ENCODE results near the gene NHLRC4. TPM values are rescaled to one million over a fixed set of nuclear protein-coding genes. Genes with fewer than 3 reads are reported as not detected.

NHLRC4 gene
- total and polyA plus RNA-seq, 2 of the 13 experiments (the other 11 are each of a cell fraction or from before 2014, with no cell fraction given), result 0.40 to 0.59 TPM

DNA sequence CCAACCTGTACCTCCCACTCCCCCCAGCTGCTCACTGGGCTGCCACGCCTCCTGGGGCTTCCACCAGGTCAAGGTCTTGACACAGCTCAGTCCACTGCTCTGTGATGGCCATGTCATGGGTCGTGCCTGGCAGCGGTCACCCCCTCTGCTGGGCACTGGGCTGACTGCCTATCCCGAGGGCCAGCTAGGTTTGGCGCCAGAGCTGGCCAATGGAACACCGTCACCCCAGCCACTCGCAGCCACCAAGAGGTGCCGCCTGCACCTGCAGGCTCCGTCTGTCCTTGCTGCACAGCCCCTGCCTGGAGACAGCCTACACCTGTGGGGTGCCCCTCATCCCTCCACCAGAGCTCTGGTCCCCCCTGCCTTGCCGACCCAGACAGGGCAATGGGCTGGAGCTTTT lies 18.5 kb downstream of the NHLRC4 start (continued):
- TF ChIP-seq, protein P1, sequence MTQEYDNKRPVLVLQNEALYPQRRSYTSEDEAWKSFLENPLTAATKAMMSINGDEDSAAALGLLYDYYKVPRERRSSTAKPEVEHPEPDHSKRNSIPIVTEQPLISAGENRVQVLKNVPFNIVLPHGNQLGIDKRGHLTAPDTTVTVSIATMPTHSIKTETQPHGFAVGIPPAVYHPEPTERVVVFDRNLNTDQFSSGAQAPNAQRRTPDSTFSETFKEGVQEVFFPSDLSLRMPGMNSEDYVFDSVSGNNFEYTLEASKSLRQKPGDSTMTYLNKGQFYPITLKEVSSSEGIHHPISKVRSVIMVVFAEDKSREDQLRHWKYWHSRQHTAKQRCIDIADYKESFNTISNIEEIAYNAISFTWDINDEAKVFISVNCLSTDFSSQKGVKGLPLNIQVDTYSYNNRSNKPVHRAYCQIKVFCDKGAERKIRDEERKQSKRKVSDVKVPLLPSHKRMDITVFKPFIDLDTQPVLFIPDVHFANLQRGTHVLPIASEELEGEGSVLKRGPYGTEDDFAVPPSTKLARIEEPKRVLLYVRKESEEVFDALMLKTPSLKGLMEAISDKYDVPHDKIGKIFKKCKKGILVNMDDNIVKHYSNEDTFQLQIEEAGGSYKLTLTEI (CRISPR knock-in tag; conservative IDR thresholded peaks at IDR 0.05), result no peak
- TF ChIP-seq, protein P2, sequence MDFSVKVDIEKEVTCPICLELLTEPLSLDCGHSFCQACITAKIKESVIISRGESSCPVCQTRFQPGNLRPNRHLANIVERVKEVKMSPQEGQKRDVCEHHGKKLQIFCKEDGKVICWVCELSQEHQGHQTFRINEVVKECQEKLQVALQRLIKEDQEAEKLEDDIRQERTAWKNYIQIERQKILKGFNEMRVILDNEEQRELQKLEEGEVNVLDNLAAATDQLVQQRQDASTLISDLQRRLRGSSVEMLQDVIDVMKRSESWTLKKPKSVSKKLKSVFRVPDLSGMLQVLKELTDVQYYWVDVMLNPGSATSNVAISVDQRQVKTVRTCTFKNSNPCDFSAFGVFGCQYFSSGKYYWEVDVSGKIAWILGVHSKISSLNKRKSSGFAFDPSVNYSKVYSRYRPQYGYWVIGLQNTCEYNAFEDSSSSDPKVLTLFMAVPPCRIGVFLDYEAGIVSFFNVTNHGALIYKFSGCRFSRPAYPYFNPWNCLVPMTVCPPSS (IDR thresholded peaks at IDR 0.05), result no peak
- no peak for TF ChIP-seq GTF3A (CRISPR knock-in tag; conservative IDR thresholded peaks at IDR 0.05)
- TF ChIP-seq HIC2 (CRISPR knock-in tag; IDR thresholded peaks at IDR 0.05; ENCODE audit: low read depth), result peak; percentile 91
- no peak for TF ChIP-seq ZNF230 (CRISPR knock-in tag; IDR thresholded peaks at IDR 0.05)
- no peak for TF ChIP-seq POLR2AphosphoS5 (IDR thresholded peaks at IDR 0.05; ENCODE audit: low read depth, low read length)
- no peak for TF ChIP-seq NCOA5 (CRISPR knock-in tag; IDR thresholded peaks at IDR 0.05)
- TF ChIP-seq ESRRA (CRISPR knock-in tag; IDR thresholded peaks at IDR 0.05; ENCODE audit: low read depth), result 0 out of 2 replicates have a peak, but pooled peaks have one; percentile 17
- TF ChIP-seq, protein P3, sequence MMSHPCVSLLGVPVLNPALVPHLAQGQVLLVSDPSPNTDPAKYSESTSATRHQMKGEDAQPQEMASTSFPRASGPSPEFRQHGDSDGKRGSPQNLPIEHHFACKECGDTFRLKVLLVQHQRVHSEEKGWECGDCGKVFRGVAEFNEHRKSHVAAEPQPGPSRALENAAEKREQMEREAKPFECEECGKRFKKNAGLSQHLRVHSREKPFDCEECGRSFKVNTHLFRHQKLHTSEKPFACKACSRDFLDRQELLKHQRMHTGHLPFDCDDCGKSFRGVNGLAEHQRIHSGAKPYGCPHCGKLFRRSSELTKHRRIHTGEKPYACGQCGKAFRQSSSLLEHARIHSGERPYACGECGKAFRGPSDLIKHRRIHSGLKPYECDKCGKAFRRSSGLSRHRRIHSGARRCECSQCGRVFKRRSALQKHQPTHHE (CRISPR knock-in tag; IDR thresholded peaks at IDR 0.05; ENCODE audit: borderline replicate concordance), result no peak
- TF ChIP-seq ZSCAN30 (CRISPR knock-in tag; IDR thresholded peaks at IDR 0.05), result no peak
- TF ChIP-seq DR1 (CRISPR knock-in tag; IDR thresholded peaks at IDR 0.05), result no peak
- no peak for TF ChIP-seq PCBP2 (optimal IDR thresholded peaks at IDR 0.05; ENCODE audit: low read depth, low read length, poor library complexity, severe bottlenecking)
- TF ChIP-seq IKZF4 (CRISPR knock-in tag; IDR thresholded peaks at IDR 0.05; ENCODE audit: borderline replicate concordance, low read depth, not compliant biosample characterization), result no peak
- TF ChIP-seq SUZ12 (IDR thresholded peaks at IDR 0.05; ENCODE audit: low read depth, low read length), result no peak
- TF ChIP-seq ZFX (CRISPR knock-in tag; IDR thresholded peaks at IDR 0.05; ENCODE audit: low read depth), result no peak
- 0 out of 2 replicates have a peak, but pooled peaks have one; percentile 55 for TF ChIP-seq NR2F6 (IDR thresholded peaks at IDR 0.05)
- peak; percentile 81 for TF ChIP-seq NR2F6 (CRISPR knock-in tag; IDR thresholded peaks at IDR 0.05)
- no peak for TF ChIP-seq SMARCC2 (IDR thresholded peaks at IDR 0.05)
- no peak for TF ChIP-seq ZNF263 (CRISPR knock-in tag; IDR thresholded peaks at IDR 0.05)
- TF ChIP-seq ZNF180 (CRISPR knock-in tag; IDR thresholded peaks at IDR 0.05; ENCODE audit: borderline replicate concordance, low read depth), result no peak
- peak; percentile 32; the same call in 1 of the 2 replicates for TF ChIP-seq KDM2A (CRISPR knock-in tag; IDR thresholded peaks at IDR 0.05; ENCODE audit: borderline replicate concordance, low read depth)
- peak; percentile 66; the same call in 1 of the 2 replicates for TF ChIP-seq ZNF788 (CRISPR knock-in tag; IDR thresholded peaks at IDR 0.05; ENCODE audit: borderline replicate concordance)
- no peak for TF ChIP-seq NAIF1 (CRISPR knock-in tag; IDR thresholded peaks at IDR 0.05; ENCODE audit: borderline replicate concordance)
- no peak for TF ChIP-seq ZNF570 (CRISPR knock-in tag; IDR thresholded peaks at IDR 0.05; ENCODE audit: borderline replicate concordance)
- TF ChIP-seq SCMH1 (CRISPR knock-in tag; IDR thresholded peaks at IDR 0.05; ENCODE audit: borderline replicate concordance), result no peak
- no peak for TF ChIP-seq MIER2 (CRISPR knock-in tag; IDR thresholded peaks at IDR 0.05)
- TF ChIP-seq CREB1 (IDR thresholded peaks at IDR 0.05), result no peak
- no peak for TF ChIP-seq CREB1 (CRISPR knock-in tag; IDR thresholded peaks at IDR 0.05)
